GM23248 (cell line): ENCODE data around the gene FOXL1. TPM values are rescaled to one million over a fixed set of nuclear protein-coding genes. Genes with fewer than 3 reads are reported as not detected.
A peak's percentile ranks its signal among the peaks of the same experiment; 100 is the strongest.

ENCODE experiments used
- DNase-seq: peaks from one replicate; pipeline ENCODE4 v3.0.0-alpha.2; 2015
- H2AFZ ChIP-seq: fragments of 200-600 bp; sonication (generic); 2 replicates; pipeline ENCODE4 v1.6.1; 2016; ENCODE audit warnings: antibody characterized with exemption
- H3F3A ChIP-seq: fragments of 200-600 bp; sonication (generic); 2 replicates; pipeline ENCODE4 v1.6.1; 2016; ENCODE audit warnings: mild to moderate bottlenecking, antibody characterized with exemption, mixed run types; ENCODE audit not compliant: insufficient read depth
- H3K27ac ChIP-seq: fragments of 200-600 bp; sonication (generic); 2 replicates; pipeline ENCODE4 v1.5.1; 2016; ENCODE audit warnings: mild to moderate bottlenecking
- H3K27me3 ChIP-seq: fragments of 200-600 bp; sonication (generic); replicated peaks from 2 replicates; pipeline ENCODE4 v1.6.1; 2016; ENCODE audit warnings: mild to moderate bottlenecking; ENCODE audit not compliant: insufficient read depth
- H3K36me3 ChIP-seq: fragments of 200-600 bp; sonication (generic); 2 replicates; pipeline ENCODE4 v1.6.1; 2016; ENCODE audit warnings: low read depth, mild to moderate bottlenecking
- H3K4me1 ChIP-seq: fragments of 200-600 bp; sonication (generic); 2 replicates; pipeline ENCODE4 v1.6.1; 2016; ENCODE audit warnings: mild to moderate bottlenecking; ENCODE audit not compliant: insufficient read depth
- H3K4me2 ChIP-seq: fragments of 200-600 bp; sonication (generic); one replicate; pipeline ENCODE4 v1.6.1; 2016; ENCODE audit warnings: mild to moderate bottlenecking; ENCODE audit not compliant: unreplicated experiment
- H3K4me3 ChIP-seq: fragments of 200-600 bp; sonication (generic); 2 replicates; pipeline ENCODE4 v1.5.1; 2016; ENCODE audit warnings: mild to moderate bottlenecking
- H3K79me2 ChIP-seq: fragments of 200-600 bp; sonication (generic); 2 replicates; pipeline ENCODE4 v1.6.1; 2016; ENCODE audit warnings: mild to moderate bottlenecking; ENCODE audit not compliant: insufficient read depth
- H3K9ac ChIP-seq: fragments of 200-600 bp; sonication (generic); 2 replicates; pipeline ENCODE4 v1.6.1; 2016; ENCODE audit warnings: mild to moderate bottlenecking
- H3K9me2 ChIP-seq: fragments of 200-600 bp; sonication (generic); 2 replicates; pipeline ENCODE4 v1.6.1; 2016; ENCODE audit warnings: mixed run types, mild to moderate bottlenecking, moderate library complexity; ENCODE audit not compliant: insufficient read depth
- H3K9me3 ChIP-seq: fragments of 200-600 bp; sonication (generic); one replicate; pipeline ENCODE4 v1.6.1; 2017; ENCODE audit warnings: low read depth
- H4K20me1 ChIP-seq: fragments of 200-600 bp; sonication (generic); 2 replicates; pipeline ENCODE4 v1.6.0; 2016; ENCODE audit not compliant: insufficient read depth
- EZH2 ChIP-seq: fragments of 200-600 bp; sonication (generic); IDR thresholded peaks from 2 replicates; pipeline ENCODE4 v1.6.1; 2018; ENCODE audit warnings: antibody characterized with exemption, mild to moderate bottlenecking; ENCODE audit not compliant: insufficient read depth, poor library complexity, severe bottlenecking
- EZH2phosphoT487 ChIP-seq: fragments of 200-600 bp; sonication (generic); IDR thresholded peaks from 2 replicates; pipeline ENCODE4 v1.6.1; 2018; ENCODE audit warnings: antibody characterized with exemption, moderate library complexity, mild to moderate bottlenecking, low read depth; ENCODE audit not compliant: insufficient read depth
- WGBS, 2 experiments: methylation state at CpG; one replicate each; pipeline ENCODE4 v1.1.6; 2015 to 2017; ENCODE audit warnings: low lambda C conversion rate in 2 of 2, low coverage in 1 of 2; ENCODE audit errors: missing lambda C conversion rate in 2 of 2; 5-methylcytosine and 5-hydroxymethylcytosine counted together
- in situ Hi-C: fragments of 300-500 bp; cut with MboI; formaldehyde crosslinking; loops from 2 replicates; pipeline ENCODE4 v1.15.0; 2020
- polyA plus RNA-seq: library from polyadenylated mRNA; unstranded; fragments of >200 nt; fragmentation: Nextera tagmentation; extraction: Ambion mirVana; gene quantifications from 2 replicates; pipeline ENCODE4 v1.2.1, GENCODE V29; 2016
- total RNA-seq: library from RNA; depleted of rRNA; stranded (reverse); fragments of >200 nt; shearing (Covaris generic); gene quantifications from 2 replicates; pipeline ENCODE4 v1.2.3, GENCODE V29; 2014

FOXL1 gene
- total and polyA plus RNA-seq, 2 experiments from 2014 or later = 4.9 to 14.5 TPM

DNA sequence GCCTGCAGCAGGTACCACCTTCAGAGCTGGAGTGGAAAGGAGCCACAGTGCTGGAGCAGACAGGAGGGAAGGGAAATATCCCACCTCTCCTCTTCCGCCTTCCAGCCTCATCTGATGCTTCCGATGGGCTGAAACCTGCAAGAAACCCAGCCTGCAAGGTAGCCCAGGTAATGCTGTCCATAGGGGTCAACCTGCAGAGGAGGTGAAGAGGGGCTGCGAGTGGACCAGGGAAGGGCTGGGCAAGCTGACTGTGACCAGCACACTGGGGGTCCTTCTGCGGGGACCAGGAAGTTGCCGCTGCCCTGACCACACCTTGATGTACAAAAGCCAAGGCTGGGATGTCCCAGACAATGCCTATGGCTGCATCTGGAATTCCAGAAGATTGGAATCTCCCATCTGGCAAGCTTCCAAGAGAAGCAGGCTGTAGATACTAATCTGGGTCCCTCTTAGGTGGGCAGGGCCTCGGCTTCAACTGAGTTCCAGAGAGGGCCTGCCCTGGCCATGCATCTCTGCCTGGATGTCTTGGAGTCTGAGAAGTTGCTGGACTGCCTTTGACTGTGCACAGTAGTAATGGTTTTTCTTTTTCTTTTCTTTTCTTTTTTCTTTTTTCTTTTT is 5.8 kb downstream of the FOXL1 start:
- no peak overlapping the region for H3K9ac ChIP-seq
- no peaks in the 10 kb centered on the region for H3K9me3 ChIP-seq
- no peaks in the 10 kb centered on the region for H3K27me3 ChIP-seq
- peaks cover 33% of the 10 kb centered on the region for H3F3A ChIP-seq
- H3K79me2 ChIP-seq = peaks cover 48% of the 10 kb centered on the region
- no peak for DNase-seq
- in situ Hi-C loops = loop anchor here (10.0 kb wide), 1 partner anchor 171 kb away; no protein-coding TSS in a partner anchor
- H3K4me2 ChIP-seq = no peak overlapping the region
- no peak overlapping the region for H3K4me3 ChIP-seq
- no peak overlapping the region for H2AFZ ChIP-seq
- no peaks in the 10 kb centered on the region for H3K36me3 ChIP-seq
- TF ChIP-seq EZH2 (no peak), EZH2phosphoT487 (no peak)
- no peaks in the 10 kb centered on the region for H4K20me1 ChIP-seq
- WGBS, 2 experiments = 62 to 64% methylated on average over 5 to 6 of the region's 6 CpGs
- H3K9me2 ChIP-seq = 0 out of 2 replicates have a peak, but pooled peaks cover 13% of the 10 kb centered on the region
- H3K4me1 ChIP-seq = peaks cover 62% of the 10 kb centered on the region
- peak overlapping the region; percentile 97; the same call in 1 of the 2 replicates for H3K27ac ChIP-seq

DNA sequence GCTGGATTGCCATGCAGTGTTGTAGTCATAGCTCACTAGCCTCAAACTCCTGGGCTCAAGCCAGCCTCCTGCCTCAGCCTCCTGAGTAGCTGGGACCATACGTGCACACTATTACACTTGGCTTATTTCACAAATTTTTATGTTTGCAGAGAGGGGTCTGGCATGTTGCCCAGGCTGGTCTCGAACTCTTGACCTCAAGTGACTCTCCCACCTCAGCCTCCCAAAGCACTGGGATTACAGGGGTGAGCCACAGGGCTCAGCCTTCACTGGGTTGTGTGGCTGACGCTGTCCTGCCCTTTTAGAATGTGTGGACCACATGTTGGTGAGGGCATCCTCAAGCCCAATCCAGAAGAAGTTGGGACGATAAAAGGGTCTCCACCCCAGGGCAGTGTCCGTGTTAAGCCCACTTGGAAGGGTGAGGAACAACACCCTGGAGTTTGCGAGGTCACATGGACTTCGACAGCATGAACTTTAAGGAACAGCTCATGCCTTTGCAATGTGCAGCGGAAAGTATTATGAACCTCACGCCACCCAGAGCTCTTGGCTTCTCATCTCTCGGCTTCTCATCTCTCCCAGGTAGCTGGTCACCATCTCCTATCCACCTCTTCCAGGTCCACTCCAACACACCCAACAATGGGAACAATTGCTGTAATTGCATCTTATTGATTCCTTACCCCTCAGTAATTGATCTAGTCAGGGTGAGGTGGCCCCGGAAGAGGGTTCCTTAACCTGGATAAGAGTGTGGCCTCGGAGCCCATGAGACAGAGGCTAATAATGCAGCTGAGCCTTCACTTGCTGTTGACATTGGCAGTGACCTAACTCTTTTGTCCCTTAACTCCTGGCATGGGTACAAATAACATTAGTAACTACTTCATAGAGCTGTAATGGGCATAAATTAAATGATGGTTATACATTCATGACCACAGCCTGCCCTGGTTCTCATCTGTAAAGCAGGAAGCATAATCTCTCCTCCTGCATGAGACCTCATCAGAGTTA is 6.7 kb downstream of the FOXL1 start:
- in situ Hi-C loops = loop anchor here (10.0 kb wide), 1 partner anchor 170 kb away; no protein-coding TSS in a partner anchor
- Histone ChIP-seq H2AFZ (no peak overlapping the region), H3F3A (peaks cover 42% of the 10 kb centered on the region), H3K9me3 (no peaks in the 10 kb centered on the region), H3K36me3 (no peaks in the 10 kb centered on the region), H3K27me3 (no peaks in the 10 kb centered on the region), H3K4me1 (peaks cover 68% of the 10 kb centered on the region), H3K4me2 (peak overlapping the region; percentile 63), H4K20me1 (no peaks in the 10 kb centered on the region), H3K4me3 (no peak overlapping the region), H3K9ac (peak overlapping the region; percentile 75), H3K27ac (peak overlapping the region; percentile 97), H3K9me2 (0 out of 2 replicates have a peak, but pooled peaks cover 13% of the 10 kb centered on the region), H3K79me2 (peaks cover 39% of the 10 kb centered on the region)
- peak; percentile 74 for DNase-seq
- WGBS, 2 experiments = 52 to 59% methylated on average over 12 of the region's 12 CpGs
- no peak for TF ChIP-seq EZH2
- no peak for TF ChIP-seq EZH2phosphoT487

DNA sequence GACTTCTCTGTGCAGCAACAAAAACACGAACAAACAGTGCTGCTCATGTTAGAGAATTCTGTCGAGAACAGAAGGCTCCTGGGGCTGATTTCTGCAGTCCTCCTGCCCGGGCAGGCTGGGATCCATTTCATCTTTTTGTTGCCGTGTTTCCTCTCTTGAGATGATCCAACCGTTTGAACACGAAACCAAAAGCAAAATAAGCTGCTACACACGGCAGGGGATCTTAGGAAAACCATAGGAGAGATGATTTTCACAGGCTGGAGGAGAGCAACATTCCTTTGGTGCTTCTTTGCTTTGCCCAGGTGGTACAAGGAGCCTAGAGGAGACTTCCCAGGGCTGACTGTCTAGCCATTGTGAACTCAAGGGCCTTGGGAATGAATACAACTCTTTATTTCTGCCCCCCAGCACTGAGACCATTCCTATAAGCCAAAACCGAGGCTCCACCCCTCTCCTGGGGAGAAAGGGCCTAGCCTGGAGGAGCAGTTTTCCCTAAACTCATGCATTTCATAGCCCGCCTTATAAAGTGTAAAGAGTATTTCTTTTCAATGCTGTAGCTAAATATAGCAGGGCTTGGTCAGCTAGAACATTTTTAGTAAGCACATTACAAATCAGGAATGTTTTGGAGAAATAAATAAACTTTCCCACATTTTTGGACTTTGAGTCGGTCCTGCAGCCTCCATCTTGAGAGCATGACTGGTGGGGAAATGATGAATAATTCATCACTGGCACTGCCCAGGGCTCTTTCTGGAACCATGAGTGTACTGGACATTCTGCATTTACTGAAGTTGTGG is 7.7 kb downstream of the FOXL1 start:
- peak overlapping the region; percentile 75 for H3K9ac ChIP-seq

More for the DNA sequence above, 7.7 kb downstream of the FOXL1 start:
- H2AFZ ChIP-seq = peak overlapping the region; percentile 45; the same call in 1 of the 2 replicates
- H3K4me3 ChIP-seq = peak overlapping the region; percentile 36
- H3K9me3 ChIP-seq = no peaks in the 10 kb centered on the region
- TF ChIP-seq EZH2phosphoT487 (no peak), EZH2 (no peak)
- no peaks in the 10 kb centered on the region for H3K36me3 ChIP-seq
- peaks cover 70% of the 10 kb centered on the region for H3K4me1 ChIP-seq
- 38 to 43% methylated on average over 10 of the region's 10 CpGs for WGBS, 2 experiments
- no peaks in the 10 kb centered on the region for H4K20me1 ChIP-seq
- in situ Hi-C loops = loop anchor here (10.0 kb wide), 1 partner anchor 169 kb away; no protein-coding TSS in a partner anchor
- no peaks in the 10 kb centered on the region for H3K27me3 ChIP-seq
- H3K27ac ChIP-seq = peak overlapping the region; percentile 97
- peaks cover 29% of the 10 kb centered on the region for H3K79me2 ChIP-seq
- peaks cover 50% of the 10 kb centered on the region for H3F3A ChIP-seq
- H3K9me2 ChIP-seq = 0 out of 2 replicates have a peak, but pooled peaks cover 13% of the 10 kb centered on the region
- H3K4me2 ChIP-seq = peak overlapping the region; percentile 63
- peak; percentile 94 for DNase-seq
